GM12878 (cell line): ENCODE measurements around the gene FGF12. TPM values are rescaled to one million over a fixed set of nuclear protein-coding genes. Genes with fewer than 3 reads are reported as not detected.

Experiments used
- ATAC-seq: fragments of 200-7000 bp; cut with Tn5 transposase; 3 replicates; pipeline ENCODE4 v1.9.1; 2020; ENCODE audit warnings: mild to moderate bottlenecking, moderate library complexity
- BruUV-seq: library from RNA; stranded (reverse); fragments of 400-500 nt; replicated peaks from 2 replicates; lab custom pipeline; 2021; lab: Mats Ljungman, UMichigan
- CTCF ChIA-PET: fragments of 300-600 bp; sonication (Branson Sonifier 250); formaldehyde crosslinking; extraction: SDS; loops from one replicate; lab custom pipeline; 2021; ENCODE audit warnings: inconsistent platforms; lab: Yijun Ruan, JAX
- POLR2A ChIA-PET: fragments of 350-600 bp; formaldehyde crosslinking; extraction: SDS; loops from one replicate; lab custom pipeline; 2021; ENCODE audit warnings: inconsistent platforms; lab: Charles Lee
- RAD21 ChIA-PET: fragments of 300-600 bp; sonication (Branson Sonifier 250); formaldehyde crosslinking; loops from one replicate; lab custom pipeline; 2023; ENCODE audit warnings: antibody characterized with exemption; ENCODE audit not compliant: unreplicated experiment; lab: Charles Lee
- SMC1A ChIA-PET: fragments of 300-600 bp; sonication (Branson Sonifier 250); formaldehyde crosslinking; loops from one replicate; lab custom pipeline; 2023; ENCODE audit not compliant: unreplicated experiment, uncharacterized antibody; lab: Charles Lee
- DNase-seq: peaks from one replicate; pipeline ENCODE4 v3.0.0-alpha.2; 2011; ENCODE audit warnings: low read depth, low spot score
- FAIRE-seq: peaks from 3 replicates; lab custom pipeline; 2011; peaks lifted over from hg19 to GRCh38; lab: Jason Lieb, UNC
- H2AFZ ChIP-seq: 2 replicates; pipeline ENCODE4 v1.6.0; 2011; ENCODE audit warnings: low read depth, low read length, control low read depth; ENCODE audit not compliant: control insufficient read depth
- H3K27ac ChIP-seq: 2 replicates; pipeline ENCODE4 v1.5.1; 2011; ENCODE audit warnings: control low read depth; ENCODE audit not compliant: control insufficient read depth, insufficient read depth
- H3K27me3 ChIP-seq, 2 experiments: replicated peaks in 1 of 2; 2 replicates each; pipeline versions ENCODE4 v1.6.0 to v1.6.1; 2011; ENCODE audit warnings: low read length in 1 of 2; ENCODE audit not compliant: control insufficient read depth in 2 of 2, insufficient read depth in 2 of 2
- H3K36me3 ChIP-seq, 2 experiments: 2 replicates each; pipeline ENCODE4 v1.5.1; 2011; ENCODE audit warnings: low read length in 1 of 2; ENCODE audit not compliant: control insufficient read depth in 2 of 2, insufficient read depth in 2 of 2
- H3K4me1 ChIP-seq: 2 replicates; pipeline ENCODE4 v1.6.1; 2011; ENCODE audit warnings: mild to moderate bottlenecking, low read length, moderate library complexity, mixed read lengths; ENCODE audit not compliant: control insufficient read depth, insufficient read depth
- H3K4me2 ChIP-seq: 2 replicates; pipeline ENCODE4 v1.6.0; 2011; ENCODE audit warnings: control low read depth; ENCODE audit not compliant: control insufficient read depth, insufficient read depth
- H3K4me3 ChIP-seq: fragments of 200-600 bp; sonication (generic); 2 replicates; pipeline ENCODE4 v1.5.1; 2016
- H3K79me2 ChIP-seq: 2 replicates; pipeline ENCODE4 v1.6.0; 2011; ENCODE audit warnings: low read length; ENCODE audit not compliant: control insufficient read depth, insufficient read depth
- H3K9ac ChIP-seq: 2 replicates; pipeline ENCODE4 v1.8.0; 2011; ENCODE audit warnings: low read length, control low read depth, mixed read lengths; ENCODE audit not compliant: control insufficient read depth, insufficient read depth
- H3K9me3 ChIP-seq: replicated peaks from 3 replicates; pipeline ENCODE4 v1.5.1; 2011; ENCODE audit warnings: mild to moderate bottlenecking, low read length; ENCODE audit not compliant: control insufficient read depth, insufficient read depth
- H4K20me1 ChIP-seq: 2 replicates; pipeline ENCODE4 v1.6.0; 2011; ENCODE audit not compliant: control insufficient read depth, insufficient read depth
- BCLAF1 ChIP-seq: fragments of 450-650 bp; IDR thresholded peaks from 2 replicates; pipeline ENCODE4 v1.6.1; 2017; ENCODE audit warnings: antibody characterized with exemption, mild to moderate bottlenecking, moderate library complexity
- CHD2 ChIP-seq: IDR thresholded peaks from 2 replicates; pipeline ENCODE4 v1.6.1; 2011; ENCODE audit warnings: low read depth, low read length, improper control_type of control experiment, borderline replicate concordance
- KLF5 ChIP-seq: fragments of 450-650 bp; IDR thresholded peaks from 2 replicates; pipeline ENCODE4 v1.6.1; 2014; ENCODE audit warnings: mild to moderate bottlenecking; ENCODE audit not compliant: partially characterized antibody
- MXI1 ChIP-seq: fragments of 150-350 bp; IDR thresholded peaks from 2 replicates; pipeline ENCODE4 v1.6.1; 2011; ENCODE audit warnings: low read depth, mild to moderate bottlenecking, inconsistent platforms, low read length, improper control_type of control experiment
- PML ChIP-seq: IDR thresholded peaks from 2 replicates; pipeline ENCODE4 v1.6.1; 2012; ENCODE audit warnings: low read length, inconsistent platforms
- POU2F2 ChIP-seq: IDR thresholded peaks from 3 replicates; pipeline ENCODE4 v1.6.1; 2011; ENCODE audit warnings: low read depth, mild to moderate bottlenecking, low read length, borderline replicate concordance
- RB1 ChIP-seq: fragments of 450-650 bp; formaldehyde crosslinking; IDR thresholded peaks from 2 replicates; pipeline ENCODE4 v1.6.1; 2017; ENCODE audit warnings: mild to moderate bottlenecking, borderline replicate concordance
- SREBF1 ChIP-seq: IDR thresholded peaks from 2 replicates; pipeline ENCODE4 v1.6.1; 2012; ENCODE audit warnings: mild to moderate bottlenecking, low read length
- ZNF274 ChIP-seq: IDR thresholded peaks from one replicate; pipeline ENCODE4 v1.8.0; 2011; ENCODE audit not compliant: insufficient read length, insufficient read depth
- ZNF384 ChIP-seq: IDR thresholded peaks from 2 replicates; pipeline ENCODE4 v1.6.1; 2012; ENCODE audit warnings: low read depth, mild to moderate bottlenecking, low read length, improper control_type of control experiment, borderline replicate concordance
- WGBS: methylation state at CpG from one replicate; pipeline ENCODE4 v1.1.6; 2016; ENCODE audit warnings: low lambda C conversion rate; ENCODE audit not compliant: insufficient replicate concordance, insufficient coverage; ENCODE audit errors: missing lambda C conversion rate; 5-methylcytosine and 5-hydroxymethylcytosine counted together
- in situ Hi-C: fragments of 300-500 bp; cut with MboI; formaldehyde crosslinking; loops from 9 replicates; pipeline ENCODE4 v1.14.3; 2018; ENCODE audit warnings: mixed read lengths
- intact Hi-C: fragments of 100-400 bp; cut with micrococcal nuclease; formaldehyde crosslinking; loops from one replicate; pipeline ENCODE4 v1.14.2; 2022; ENCODE audit not compliant: unreplicated experiment
- polyA plus RNA-seq, 11 experiments: library from polyadenylated mRNA; depleted of rRNA in 4 of 11; unstranded in 6 of 11; stranded (reverse) in 5 of 11; fragments of >200 nt; fragmentation: Nextera tagmentation in 4 of 11; fragmentation: Illumina TruSeq in 1 of 11; extraction: Ambion mirVana in 4 of 11; extraction: Trizol in 1 of 11; gene quantifications; 1 replicate in 1 of 11; 2 replicates in 10 of 11; pipeline versions ENCODE4 v1.2.1 to v1.2.3, GENCODE V29; 2011 to 2016; ENCODE audit warnings: inconsistent platforms in 2 of 11, missing spikeins in 2 of 11, low read depth in 1 of 11
- total RNA-seq, 4 experiments: library from RNA; depleted of rRNA in 3 of 4; stranded (reverse); fragments of >200 nt in 3 of 4; fragmentation: Illumina TruSeq in 1 of 4; extraction: Trizol in 1 of 4; gene quantifications; 2 replicates each; pipeline versions ENCODE4 v1.2.1 to v1.2.3, GENCODE V29; 2013 to 2021
- TF ChIP-seq, protein P1 (sequence below): fragments of 450-650 bp; IDR thresholded peaks from 2 replicates; pipeline ENCODE4 v1.6.1; 2017; ENCODE audit warnings: mild to moderate bottlenecking
- TF ChIP-seq, protein P2 (sequence below): fragments of 450-650 bp; IDR thresholded peaks from 2 replicates; pipeline ENCODE4 v1.6.1; 2014; ENCODE audit warnings: mild to moderate bottlenecking

FGF12 gene
- total and polyA plus RNA-seq, 10 of the 15 experiments (the other 5 are each of a cell fraction or from before 2014, with no cell fraction given), result 0.03 to 0.43 (median 0.13) TPM; not detected in 7

GRCh38 chr3:192758654-192759053 is 31.3 kb upstream of the FGF12 start:
- POLR2A ChIA-PET, result no interaction called here
- H3K4me2 ChIP-seq, result no peak overlapping the region
- in situ Hi-C loops, result no loop called here
- CTCF ChIA-PET, result no interaction called here
- RAD21 ChIA-PET, result no interaction called here
- DNase-seq, result no peak
- no peak for TF ChIP-seq POU2F2
- no peak for TF ChIP-seq PML
- TF ChIP-seq RB1, result no peak
- TF ChIP-seq ZNF384, result no peak
- no peak for TF ChIP-seq SREBF1
- TF ChIP-seq, all 136 proteins: peak for 0
- no peak for FAIRE-seq
- no peak overlapping the region for H3K27ac ChIP-seq
- no peak for ATAC-seq
- no peaks in the 10 kb centered on the region for H4K20me1 ChIP-seq
- no TSS peak for BruUV-seq
- H3K36me3 ChIP-seq, result no peaks in the 10 kb centered on the region
- H3K9me3 ChIP-seq, result no peaks in the 10 kb centered on the region
- 0 out of 4 replicates have a peak, but pooled peaks cover 0 to 3% of the 10 kb centered on the region in 2 experiments for H3K27me3 ChIP-seq
- no peak overlapping the region for H2AFZ ChIP-seq
- no peaks in the 10 kb centered on the region for H3K4me1 ChIP-seq
- no peak overlapping the region for H3K9ac ChIP-seq
- H3K79me2 ChIP-seq, result no peaks in the 10 kb centered on the region
- H3K4me3 ChIP-seq, result no peak overlapping the region
- SMC1A ChIA-PET, result no interaction called here
- intact Hi-C loops, result no loop called here
- WGBS, result 13% methylated on average over 7 of the region's 7 CpGs

- TF ChIP-seq CHD2, result no peak
- TF ChIP-seq KLF5, result no peak
- no peak for TF ChIP-seq BCLAF1
- TF ChIP-seq MXI1, result no peak
- TF ChIP-seq, protein P1, sequence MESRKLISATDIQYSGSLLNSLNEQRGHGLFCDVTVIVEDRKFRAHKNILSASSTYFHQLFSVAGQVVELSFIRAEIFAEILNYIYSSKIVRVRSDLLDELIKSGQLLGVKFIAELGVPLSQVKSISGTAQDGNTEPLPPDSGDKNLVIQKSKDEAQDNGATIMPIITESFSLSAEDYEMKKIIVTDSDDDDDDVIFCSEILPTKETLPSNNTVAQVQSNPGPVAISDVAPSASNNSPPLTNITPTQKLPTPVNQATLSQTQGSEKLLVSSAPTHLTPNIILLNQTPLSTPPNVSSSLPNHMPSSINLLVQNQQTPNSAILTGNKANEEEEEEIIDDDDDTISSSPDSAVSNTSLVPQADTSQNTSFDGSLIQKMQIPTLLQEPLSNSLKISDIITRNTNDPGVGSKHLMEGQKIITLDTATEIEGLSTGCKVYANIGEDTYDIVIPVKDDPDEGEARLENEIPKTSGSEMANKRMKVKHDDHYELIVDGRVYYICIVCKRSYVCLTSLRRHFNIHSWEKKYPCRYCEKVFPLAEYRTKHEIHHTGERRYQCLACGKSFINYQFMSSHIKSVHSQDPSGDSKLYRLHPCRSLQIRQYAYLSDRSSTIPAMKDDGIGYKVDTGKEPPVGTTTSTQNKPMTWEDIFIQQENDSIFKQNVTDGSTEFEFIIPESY, result no peak
- TF ChIP-seq, protein P2, sequence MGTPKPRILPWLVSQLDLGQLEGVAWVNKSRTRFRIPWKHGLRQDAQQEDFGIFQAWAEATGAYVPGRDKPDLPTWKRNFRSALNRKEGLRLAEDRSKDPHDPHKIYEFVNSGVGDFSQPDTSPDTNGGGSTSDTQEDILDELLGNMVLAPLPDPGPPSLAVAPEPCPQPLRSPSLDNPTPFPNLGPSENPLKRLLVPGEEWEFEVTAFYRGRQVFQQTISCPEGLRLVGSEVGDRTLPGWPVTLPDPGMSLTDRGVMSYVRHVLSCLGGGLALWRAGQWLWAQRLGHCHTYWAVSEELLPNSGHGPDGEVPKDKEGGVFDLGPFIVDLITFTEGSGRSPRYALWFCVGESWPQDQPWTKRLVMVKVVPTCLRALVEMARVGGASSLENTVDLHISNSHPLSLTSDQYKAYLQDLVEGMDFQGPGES, result no peak
- no peak for TF ChIP-seq ZNF274
- TF ChIP-seq, all 136 proteins: peak for 0
- WGBS, result 2% methylated on average over 2 of the region's 2 CpGs
- Histone ChIP-seq H2AFZ (no peak overlapping the region), H4K20me1 (no peaks in the 10 kb centered on the region), H3K79me2 (no peaks in the 10 kb centered on the region), H3K4me2 (no peak overlapping the region), H3K27me3 (0 out of 4 replicates have a peak, but pooled peaks cover 0 to 3% of the 10 kb centered on the region in 2 experiments), H3K4me1 (no peaks in the 10 kb centered on the region), H3K4me3 (no peak overlapping the region), H3K9ac (no peak overlapping the region), H3K36me3 (no peaks in the 10 kb centered on the region), H3K27ac (no peak overlapping the region), H3K9me3 (no peaks in the 10 kb centered on the region)
- no TSS peak for BruUV-seq
- FAIRE-seq, result no peak
- no peak for DNase-seq
- intact Hi-C loops, result no loop called here
- in situ Hi-C loops, result no loop called here
- ChIA-PET POLR2A (no interaction called here), CTCF (no interaction called here), RAD21 (no interaction called here), SMC1A (no interaction called here)
- no peak for ATAC-seq
These were observed 23.8 kb upstream of the FGF12 start for GRCh38 chr3:192751148-192751547.
